ENCODE results near the gene HNRNPLL. TPM values are rescaled to one million over a fixed set of nuclear protein-coding genes. Genes with fewer than 3 reads are reported as not detected.

Gene HNRNPLL
- total RNA-seq, 1 experiment from 2014 or later: 59.4 TPM

- intact Hi-C loops (cut with micrococcal nuclease; ENCODE audit: unreplicated experiment): loop anchor here (5.0 kb wide), 2 partner anchors 140 to 520 kb away; partner anchors contain the start of gene SOS1
- Histone ChIP-seq H3K4me3 (ENCODE audit: low read depth, low read length) (peak overlapping the region; percentile 87), H3K9me3 (no peaks in the 10 kb centered on the region), H3K4me1 (0 out of 2 replicates have a peak, but pooled peaks cover 5% of the 10 kb centered on the region), H3K36me3 (ENCODE audit: control insufficient read depth, insufficient read depth, low read length) (no peaks in the 10 kb centered on the region), H3K27me3 (replicated peaks; ENCODE audit: control insufficient read depth, insufficient read depth, low read length) (no peaks in the 10 kb centered on the region)
- Mint-ChIP-seq H3K36me3 (ENCODE audit: insufficient read depth, unreplicated experiment) (peaks cover 11% of the 10 kb centered on the region), H3K4me1 (ENCODE audit: low read depth, unreplicated experiment) (peaks cover 8% of the 10 kb centered on the region), H3K27ac (ENCODE audit: unreplicated experiment) (peak overlapping the region; percentile 96), H3K4me3 (ENCODE audit: unreplicated experiment) (peak overlapping the region; percentile 92), H3K9me3 (ENCODE audit: unreplicated experiment) (no peaks in the 10 kb centered on the region), H3K27me3 (ENCODE audit: insufficient read depth, unreplicated experiment) (no peaks in the 10 kb centered on the region)
- ChIA-PET POLR2A (interaction anchor here (0.6 to 1.8 kb wide), 5 partner anchors 14 to 578 kb away, joined by 3 to 38 read pairs (median 8); partner anchors contain the start of genes GALM and SRSF7), CTCF (interaction anchor here (0.5 to 4.8 kb wide), 7 partner anchors 13 to 526 kb away, joined by 3 to 21 read pairs (median 6); no protein-coding TSS in a partner anchor)
- BruUV-seq (replicated peaks): no TSS peak
- TF ChIP-seq CTCF (IDR thresholded peaks at IDR 0.05; ENCODE audit: insufficient read depth in 1 of 2, low read depth in 1 of 2, low read length in 1 of 2, severe bottlenecking in 1 of 2, unreplicated experiment in 1 of 2): no peak
- DNase-seq: peak in 1 of 2 experiments; percentile 41
These were observed 494 bp downstream of the HNRNPLL start for GRCh38 chr2:38602136-38602731.

GRCh38 chr2:38601463-38602135 is 1.1 kb downstream of the HNRNPLL start:
- CTCF ChIA-PET: interaction anchor here (0.6 to 4.8 kb wide), 5 partner anchors 12 to 525 kb away, joined by 3 to 21 read pairs (median 6); no protein-coding TSS in a partner anchor
- H3K9me3 Mint-ChIP-seq (ENCODE audit: unreplicated experiment): no peaks in the 10 kb centered on the region
- intact Hi-C loops (cut with micrococcal nuclease; ENCODE audit: unreplicated experiment): loop anchor here (5.0 kb wide), 2 partner anchors 141 to 521 kb away; partner anchors contain the start of gene SOS1
- DNase-seq: no peak
- no peaks in the 10 kb centered on the region for H3K36me3 ChIP-seq (ENCODE audit: control insufficient read depth, insufficient read depth, low read length)
- H3K27me3 Mint-ChIP-seq (ENCODE audit: insufficient read depth, unreplicated experiment): no peaks in the 10 kb centered on the region
- no peak for TF ChIP-seq CTCF (IDR thresholded peaks at IDR 0.05; ENCODE audit: insufficient read depth in 1 of 2, low read depth in 1 of 2, low read length in 1 of 2, severe bottlenecking in 1 of 2, unreplicated experiment in 1 of 2)
- 0 out of 2 replicates have a peak, but pooled peaks cover 5% of the 10 kb centered on the region for H3K4me1 ChIP-seq
- no peaks in the 10 kb centered on the region for H3K9me3 ChIP-seq
- peaks cover 14% of the 10 kb centered on the region for H3K4me1 Mint-ChIP-seq (ENCODE audit: low read depth, unreplicated experiment)
- H3K27me3 ChIP-seq (replicated peaks; ENCODE audit: control insufficient read depth, insufficient read depth, low read length): no peaks in the 10 kb centered on the region
- H3K4me3 Mint-ChIP-seq (ENCODE audit: unreplicated experiment): peak overlapping the region; percentile 92
- peak overlapping the region; percentile 96 for H3K27ac Mint-ChIP-seq (ENCODE audit: unreplicated experiment)
- peak overlapping the region; percentile 87 for H3K4me3 ChIP-seq (ENCODE audit: low read depth, low read length)
- peaks cover 15% of the 10 kb centered on the region for H3K36me3 Mint-ChIP-seq (ENCODE audit: insufficient read depth, unreplicated experiment)
- BruUV-seq (replicated peaks): no TSS peak
- POLR2A ChIA-PET: interaction anchor here (0.7 to 1.8 kb wide), 3 partner anchors 13 to 150 kb away, joined by 4 to 38 read pairs (median 23); partner anchors contain the start of genes GALM and SRSF7

GRCh38 chr2:38600921-38601455 is 1.7 kb downstream of the HNRNPLL start:
- TF ChIP-seq CTCF (IDR thresholded peaks at IDR 0.05; ENCODE audit: insufficient read depth in 1 of 2, low read depth in 1 of 2, low read length in 1 of 2, severe bottlenecking in 1 of 2, unreplicated experiment in 1 of 2): no peak

More at GRCh38 chr2:38600921-38601455, 1.7 kb downstream of the HNRNPLL start:
- Histone ChIP-seq H3K4me1 (0 out of 2 replicates have a peak, but pooled peaks cover 5% of the 10 kb centered on the region), H3K9me3 (no peaks in the 10 kb centered on the region), H3K36me3 (ENCODE audit: control insufficient read depth, insufficient read depth, low read length) (no peaks in the 10 kb centered on the region), H3K4me3 (ENCODE audit: low read depth, low read length) (peak overlapping the region; percentile 87), H3K27me3 (replicated peaks; ENCODE audit: control insufficient read depth, insufficient read depth, low read length) (no peaks in the 10 kb centered on the region)
- Mint-ChIP-seq H3K4me3 (ENCODE audit: unreplicated experiment) (peak overlapping the region; percentile 92), H3K27ac (ENCODE audit: unreplicated experiment) (peak overlapping the region; percentile 96), H3K36me3 (ENCODE audit: insufficient read depth, unreplicated experiment) (peaks cover 15% of the 10 kb centered on the region), H3K27me3 (ENCODE audit: insufficient read depth, unreplicated experiment) (no peaks in the 10 kb centered on the region), H3K4me1 (ENCODE audit: low read depth, unreplicated experiment) (peaks cover 15% of the 10 kb centered on the region), H3K9me3 (ENCODE audit: unreplicated experiment) (no peaks in the 10 kb centered on the region)
- BruUV-seq (replicated peaks): TSS peak; percentile 37
- ChIA-PET CTCF (interaction anchor here (0.7 to 4.8 kb wide), 2 partner anchors 19 to 524 kb away, joined by 3 to 21 read pairs; no protein-coding TSS in a partner anchor), POLR2A (interaction anchor here (1.5 kb wide), 1 partner anchor 150 kb away, joined by 38 read pairs; the partner anchor contains the start of gene SRSF7)
- intact Hi-C loops (cut with micrococcal nuclease; ENCODE audit: unreplicated experiment): loop anchor here (5.0 kb wide), 2 partner anchors 141 to 521 kb away; partner anchors contain the start of gene SOS1
- no peak for DNase-seq

All from Caco-2 (cell line).